ENCODE measurements around the gene ZNRF1. TPM values are rescaled to one million over a fixed set of nuclear protein-coding genes. Genes with fewer than 3 reads are reported as not detected.

The ZNRF1 gene
- total RNA-seq, 1 experiment from 2014 or later: 48.2 TPM

- no TSS peak for BruUV-seq (replicated peaks)
- Histone ChIP-seq H3K9me3 (ENCODE audit: control insufficient read depth in 1 of 2, insufficient read depth in 1 of 2, low read depth in 1 of 2, low read length in 2 of 2) (peaks cover 6 to 16% of the 10 kb centered on the region in 2 experiments; a peak in 2 of 4 replicates), H3K4me2 (ENCODE audit: low read length) (no peak overlapping the region), H3K4me3 (replicated peaks in 1 of 2; ENCODE audit: low read depth in 1 of 2, low read length in 2 of 2) (no peak overlapping the region), H3K4me1 (ENCODE audit: control insufficient read depth in 1 of 2, insufficient read depth in 2 of 2, low read length in 2 of 2) (peaks cover 36 to 53% of the 10 kb centered on the region in 2 experiments), H3K9ac (ENCODE audit: low read length) (no peak overlapping the region), H4K20me1 (ENCODE audit: insufficient read depth) (0 out of 2 replicates have a peak, but pooled peaks cover 4% of the 10 kb centered on the region), H3K9me2 (ENCODE audit: insufficient read depth) (no peaks in the 10 kb centered on the region), H3K79me2 (ENCODE audit: insufficient read depth, low read length) (peaks cover 80% of the 10 kb centered on the region), H3K27ac (ENCODE audit: low read depth, low read length) (no peak overlapping the region), H2AFZ (ENCODE audit: low read depth, low read length, poor library complexity, severe bottlenecking) (no peak overlapping the region), H3K36me3 (ENCODE audit: control insufficient read depth in 1 of 2, insufficient read depth in 2 of 2, low read length in 2 of 2) (no peaks in the 10 kb centered on the region), H3K27me3 (ENCODE audit: insufficient read depth, low read length) (no peaks in the 10 kb centered on the region)
- RAD21 ChIA-PET (ENCODE audit: low non-redundant PET in 1 of 2, low total read pairs in 2 of 2, uncharacterized antibody in 2 of 2, unreplicated experiment in 2 of 2): no interaction called here
- TF ChIP-seq ZBTB33 (IDR thresholded peaks at IDR 0.05; ENCODE audit: extremely low read depth, insufficient replicate concordance, low read length) (no peak), ZNF274 (IDR thresholded peaks at IDR 0.05; ENCODE audit: low read depth, low read length) (no peak), ZFX (IDR thresholded peaks at IDR 0.05) (no peak), EZH2 (IDR thresholded peaks at IDR 0.05) (no peak), SP1 (IDR thresholded peaks at IDR 0.05; ENCODE audit: low read depth) (no peak), YY1 (IDR thresholded peaks at IDR 0.05; ENCODE audit: extremely low read depth, insufficient replicate concordance, low read depth, low read length) (no peak), SRF (IDR thresholded peaks at IDR 0.05; ENCODE audit: low read depth) (no peak), EZH2phosphoT487 (IDR thresholded peaks at IDR 0.05; ENCODE audit: borderline replicate concordance) (no peak), REST (IDR thresholded peaks at IDR 0.05; ENCODE audit: low read depth) (no peak), FOSL1 (IDR thresholded peaks at IDR 0.05; ENCODE audit: low read depth) (no peak), CBX3 (IDR thresholded peaks at IDR 0.05; ENCODE audit: low read depth) (no peak), EGR1 (IDR thresholded peaks at IDR 0.05; ENCODE audit: low read depth) (no peak), POLR2AphosphoS5 (IDR thresholded peaks at IDR 0.05; ENCODE audit: low read depth, low read length) (no peak)
- TF ChIP-seq, protein P1, sequence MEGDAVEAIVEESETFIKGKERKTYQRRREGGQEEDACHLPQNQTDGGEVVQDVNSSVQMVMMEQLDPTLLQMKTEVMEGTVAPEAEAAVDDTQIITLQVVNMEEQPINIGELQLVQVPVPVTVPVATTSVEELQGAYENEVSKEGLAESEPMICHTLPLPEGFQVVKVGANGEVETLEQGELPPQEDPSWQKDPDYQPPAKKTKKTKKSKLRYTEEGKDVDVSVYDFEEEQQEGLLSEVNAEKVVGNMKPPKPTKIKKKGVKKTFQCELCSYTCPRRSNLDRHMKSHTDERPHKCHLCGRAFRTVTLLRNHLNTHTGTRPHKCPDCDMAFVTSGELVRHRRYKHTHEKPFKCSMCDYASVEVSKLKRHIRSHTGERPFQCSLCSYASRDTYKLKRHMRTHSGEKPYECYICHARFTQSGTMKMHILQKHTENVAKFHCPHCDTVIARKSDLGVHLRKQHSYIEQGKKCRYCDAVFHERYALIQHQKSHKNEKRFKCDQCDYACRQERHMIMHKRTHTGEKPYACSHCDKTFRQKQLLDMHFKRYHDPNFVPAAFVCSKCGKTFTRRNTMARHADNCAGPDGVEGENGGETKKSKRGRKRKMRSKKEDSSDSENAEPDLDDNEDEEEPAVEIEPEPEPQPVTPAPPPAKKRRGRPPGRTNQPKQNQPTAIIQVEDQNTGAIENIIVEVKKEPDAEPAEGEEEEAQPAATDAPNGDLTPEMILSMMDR (IDR thresholded peaks at IDR 0.05 in 2 of 3, conservative IDR thresholded peaks at IDR 0.05 in 1 of 3; ENCODE audit: borderline replicate concordance in 1 of 3, insufficient read depth in 1 of 3, low read depth in 2 of 3, low read length in 2 of 3): no peak
- CTCF ChIA-PET: no interaction called here
- DNase-seq (ENCODE audit: low read depth, low spot score) (no peak), ATAC-seq (no peak)
- POLR2A ChIA-PET: no interaction called here
- intact Hi-C loops (cut with micrococcal nuclease): no loop called here
These were observed 22.6 kb downstream of the ZNRF1 start for GRCh38 chr16:75021410-75021809.
